HG02885 (cell line): ENCODE data around the gene ATP1A4.

Source experiments
- ATAC-seq: cut with Tn5 transposase; IDR thresholded peaks from one replicate; pipeline ENCODE4 v1.9.1; 2021; ENCODE audit warnings: mild to moderate bottlenecking; ENCODE audit not compliant: unreplicated experiment, poor library complexity

ATP1A4 gene

DNA sequence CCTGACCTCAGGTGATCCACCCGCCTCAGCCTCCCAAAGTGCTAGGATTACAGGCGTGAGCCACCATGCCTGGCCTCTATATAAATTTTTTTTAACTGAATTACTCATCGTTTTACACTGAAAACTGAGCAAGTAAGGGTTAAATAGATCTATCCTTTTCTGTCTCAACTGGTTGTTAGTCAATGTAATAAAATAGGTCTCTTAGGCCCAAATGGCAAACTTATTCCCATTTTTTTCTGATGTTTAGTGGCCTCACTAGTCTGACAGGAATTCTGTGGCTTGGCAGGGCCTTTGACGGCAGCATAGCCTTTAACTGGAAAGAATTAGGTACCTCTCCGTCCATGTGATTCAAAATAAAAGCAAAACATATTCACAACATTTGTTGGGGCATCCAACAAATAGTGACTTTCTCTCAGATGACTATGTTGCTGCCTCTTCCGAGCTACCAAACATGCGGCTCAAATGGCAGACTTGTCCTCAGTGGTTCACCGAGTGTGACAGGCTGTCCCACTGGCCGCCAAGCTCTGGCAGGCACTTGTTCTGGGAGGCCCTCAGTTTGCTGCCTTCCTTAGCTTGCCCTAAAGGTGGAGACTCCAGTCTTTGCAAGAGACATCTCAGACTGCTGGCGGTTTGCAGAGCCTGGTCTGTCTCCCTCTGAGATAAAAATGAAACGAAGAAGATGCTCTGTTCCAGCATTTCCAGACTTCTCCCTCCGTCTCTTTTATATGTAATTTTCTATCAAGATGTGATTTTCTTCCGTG, 17.4 kb downstream of the ATP1A4 start:
- no peak for ATAC-seq

DNA sequence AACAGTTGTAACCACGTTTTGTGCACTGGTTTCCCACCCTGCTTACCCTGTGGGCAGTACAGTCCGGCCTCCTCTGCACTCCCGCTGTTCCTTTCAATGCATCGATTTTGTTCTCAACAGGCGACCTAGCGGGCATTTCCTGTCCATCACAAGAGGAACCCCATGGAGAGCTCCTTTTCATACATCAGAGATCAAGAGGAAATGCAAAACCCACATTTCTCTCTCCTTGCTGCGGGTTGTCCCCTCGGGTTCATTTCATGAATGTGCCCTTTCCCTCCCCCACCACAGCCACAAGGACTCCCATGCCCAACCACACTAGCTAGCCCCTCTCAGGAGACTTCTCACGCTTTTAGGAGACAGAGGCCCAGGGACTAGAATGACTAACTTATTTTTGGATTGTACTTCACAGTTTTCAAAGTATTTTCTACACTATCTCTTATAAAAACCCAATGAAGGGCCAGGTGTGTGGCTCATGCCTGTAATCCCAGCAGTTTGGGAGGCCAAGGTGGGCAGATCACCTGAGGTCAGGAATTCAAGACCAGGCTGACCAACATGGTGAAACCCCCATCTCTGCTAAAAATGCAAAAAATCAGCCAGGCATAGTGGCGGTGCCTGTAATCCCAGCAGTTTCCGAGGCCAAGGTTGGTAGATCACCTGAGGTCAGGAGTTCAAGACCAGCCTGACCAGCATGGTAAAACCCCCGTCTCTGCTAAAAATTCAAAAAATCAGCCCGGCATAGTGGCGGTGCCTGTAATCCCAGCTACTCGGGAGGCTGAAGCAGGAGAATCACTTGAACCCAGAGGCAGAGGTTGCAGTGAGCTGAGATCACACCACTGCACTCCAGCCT, 18.4 kb downstream of the ATP1A4 start:
- peak; percentile 58 for ATAC-seq

GRCh38 chr1:160171354-160171753, 20.0 kb downstream of the ATP1A4 start:
- no peak for ATAC-seq

DNA sequence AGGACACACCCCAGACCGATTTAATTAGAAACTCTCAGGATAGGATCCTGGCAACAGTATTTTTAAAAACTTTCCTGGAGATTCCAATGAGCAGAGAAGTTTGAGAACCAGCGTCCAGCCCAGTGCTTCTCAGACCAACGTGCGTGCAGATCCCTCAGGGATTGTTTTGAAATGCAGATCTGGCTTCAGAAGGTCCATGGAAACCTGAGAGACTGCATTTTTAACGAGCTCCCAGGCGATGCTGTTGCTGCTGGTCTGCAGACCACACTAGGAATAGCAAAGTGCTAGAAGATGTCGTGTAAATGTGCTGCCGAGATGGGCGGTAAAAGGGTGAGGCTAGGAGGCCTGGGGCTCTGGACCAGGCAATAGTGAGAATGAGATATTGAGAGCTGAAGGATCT, 20.6 kb downstream of the ATP1A4 start:
- ATAC-seq, result no peak

DNA sequence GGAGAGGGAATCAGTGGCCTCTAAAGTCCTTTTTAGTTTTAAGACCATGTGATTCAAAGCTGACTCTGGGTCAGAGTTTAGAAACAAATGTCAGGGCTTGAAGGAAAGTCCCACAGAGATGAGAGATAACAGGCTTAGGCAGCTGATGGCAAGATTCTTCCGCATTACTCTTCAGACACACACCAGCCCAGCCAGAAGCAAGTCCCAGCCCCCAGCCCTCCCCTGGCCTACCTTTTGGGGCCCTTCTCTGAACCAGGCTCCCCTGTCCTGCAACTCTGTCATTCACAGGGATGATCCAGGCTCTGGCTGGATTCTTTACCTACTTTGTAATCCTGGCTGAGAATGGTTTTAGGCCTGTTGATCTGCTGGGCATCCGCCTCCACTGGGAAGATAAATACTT, 25.8 kb downstream of the ATP1A4 start:
- ATAC-seq, result no peak

DNA sequence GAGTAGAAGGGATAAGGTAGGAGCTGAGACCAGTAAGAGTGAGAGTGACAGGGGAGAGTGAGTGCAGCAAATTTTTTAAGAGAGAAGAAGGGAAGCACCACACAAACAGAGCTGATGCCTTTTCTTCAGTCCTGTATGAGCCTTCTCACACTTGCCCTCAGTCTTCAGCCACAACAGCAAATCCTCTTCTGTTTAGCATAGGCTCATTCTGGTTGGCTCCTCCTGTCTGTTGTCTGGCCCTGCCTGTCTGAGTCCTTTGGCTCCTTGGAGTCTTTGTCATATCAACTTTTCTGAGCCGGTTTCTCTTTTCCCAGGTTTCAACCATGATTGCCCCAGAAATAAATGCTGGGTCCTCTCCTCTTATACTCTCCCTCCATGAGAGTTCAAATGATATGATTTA, 26.3 kb downstream of the ATP1A4 start:
- no peak for ATAC-seq

GRCh38 chr1:160178731-160179130, 27.3 kb downstream of the ATP1A4 start:
- ATAC-seq, result no peak

DNA sequence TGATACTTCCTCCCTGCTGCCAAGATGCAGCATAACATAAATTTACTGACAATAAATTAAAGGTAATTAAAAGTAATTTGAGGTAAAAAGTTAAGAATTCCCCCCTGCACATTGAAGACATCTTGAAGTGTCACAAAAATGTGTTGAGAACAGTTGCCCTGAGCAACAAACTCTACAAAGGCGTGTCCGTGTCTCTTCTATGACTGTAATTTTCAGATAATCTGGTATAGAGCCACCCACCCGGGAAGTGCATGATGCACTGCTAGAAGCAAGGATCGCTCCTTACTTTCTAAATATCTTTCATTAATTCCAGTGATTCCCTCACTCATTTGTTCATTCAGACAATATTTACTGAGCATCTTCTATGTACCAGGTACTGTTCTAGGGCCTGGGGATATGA, 27.9 kb downstream of the ATP1A4 start:
- no peak for ATAC-seq

- no peak for ATAC-seq
Observed at GRCh38 chr1:160186246-160186645, 34.8 kb downstream of the ATP1A4 start.

DNA sequence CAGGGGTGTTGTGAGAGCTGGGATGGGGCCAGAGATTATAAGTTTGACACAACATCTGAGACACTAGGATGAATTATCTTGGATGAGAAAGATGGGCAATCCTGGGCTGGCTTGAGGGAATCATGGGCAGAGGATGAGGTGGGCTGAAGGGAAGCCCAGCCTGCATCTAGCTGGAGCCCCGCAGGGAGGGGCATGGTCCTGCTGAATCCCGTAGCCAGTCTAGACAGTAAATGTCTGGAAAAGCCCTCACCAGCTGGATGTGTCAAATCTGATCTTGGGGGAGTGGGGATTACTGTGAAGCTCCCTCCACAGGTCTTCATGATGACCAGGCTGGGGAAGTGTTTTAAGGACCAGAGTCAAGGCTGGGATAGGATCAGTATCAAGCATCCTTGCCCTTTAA, 35.3 kb downstream of the ATP1A4 start:
- ATAC-seq, result no peak

GRCh38 chr1:160187407-160187806, 36.0 kb downstream of the ATP1A4 start:
- no peak for ATAC-seq

- no peak for ATAC-seq
Observed at GRCh38 chr1:160188341-160188740, 36.9 kb downstream of the ATP1A4 start.

DNA sequence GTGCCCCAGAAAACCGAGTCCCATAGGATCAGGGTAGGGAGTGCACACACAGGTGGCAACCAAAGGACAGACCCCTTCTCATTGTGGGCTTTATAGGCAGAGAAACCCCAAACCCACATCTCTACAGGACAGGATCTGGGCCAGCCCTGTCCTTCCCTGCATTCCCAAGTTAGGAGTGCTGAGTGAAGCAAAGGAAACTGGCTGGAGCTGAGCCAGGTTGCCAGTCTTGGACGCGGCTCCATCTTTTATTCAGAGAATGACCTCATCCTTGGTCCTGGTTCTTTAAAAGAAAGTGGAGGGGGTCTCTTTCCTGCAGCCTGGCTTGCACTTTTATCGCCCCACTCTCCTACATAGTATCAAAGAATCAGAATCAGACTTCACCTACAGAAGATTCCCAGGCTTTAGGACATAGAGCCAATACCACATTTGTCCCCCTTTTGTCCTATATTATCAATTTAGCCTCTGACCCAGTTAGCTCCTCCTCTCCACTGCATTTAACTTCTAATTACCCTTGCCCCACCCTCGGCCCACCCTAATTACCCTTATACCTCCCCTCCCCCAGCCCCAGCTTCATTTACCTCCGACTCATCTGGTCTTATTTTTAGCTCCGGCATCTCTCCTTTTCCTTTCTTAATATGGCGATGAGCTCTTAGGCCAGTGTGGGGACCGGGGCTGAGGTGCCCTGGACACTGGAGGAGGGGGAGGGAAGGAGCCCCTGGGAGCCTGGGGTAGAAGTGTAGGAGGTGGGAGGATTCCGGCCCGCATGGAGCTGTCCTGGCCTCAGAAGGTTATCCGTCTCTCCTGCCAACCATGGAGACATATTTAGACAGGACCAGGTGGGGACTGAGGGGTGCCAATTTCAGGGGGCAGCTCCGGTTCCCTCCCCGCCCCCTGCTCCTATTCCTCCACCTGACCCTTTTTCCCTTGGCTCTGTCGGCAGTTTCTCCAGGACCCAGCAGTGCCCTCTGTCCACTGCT, 38.5 kb downstream of the ATP1A4 start, which contains the start of gene CASQ1:
Gene CASQ1 (plus strand): TSS at position 927 of the 977 bp plus-strand sequence. CDS start 177 bp downstream, outside the sequence.
- no peak for ATAC-seq

DNA sequence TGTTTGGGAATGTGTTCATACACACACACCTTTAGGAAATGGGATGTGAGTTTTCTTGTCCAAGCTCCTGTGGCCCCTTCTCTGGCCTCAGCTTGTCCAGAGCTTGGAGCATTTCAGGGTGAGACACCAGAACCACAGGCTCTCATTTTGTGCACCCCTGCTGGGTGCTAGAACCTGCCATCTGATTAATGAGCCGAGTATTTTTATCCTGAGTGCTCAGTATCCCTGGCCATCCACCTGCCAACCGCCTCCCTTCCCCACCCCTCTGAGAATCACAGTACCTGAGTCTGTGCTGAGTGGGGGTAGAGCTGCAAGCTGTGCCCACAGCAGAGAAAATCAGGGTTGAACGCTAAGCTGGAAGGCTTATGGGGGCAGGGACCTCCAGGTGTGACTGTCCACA, 40.4 kb downstream of the ATP1A4 start:
- no peak for ATAC-seq

DNA sequence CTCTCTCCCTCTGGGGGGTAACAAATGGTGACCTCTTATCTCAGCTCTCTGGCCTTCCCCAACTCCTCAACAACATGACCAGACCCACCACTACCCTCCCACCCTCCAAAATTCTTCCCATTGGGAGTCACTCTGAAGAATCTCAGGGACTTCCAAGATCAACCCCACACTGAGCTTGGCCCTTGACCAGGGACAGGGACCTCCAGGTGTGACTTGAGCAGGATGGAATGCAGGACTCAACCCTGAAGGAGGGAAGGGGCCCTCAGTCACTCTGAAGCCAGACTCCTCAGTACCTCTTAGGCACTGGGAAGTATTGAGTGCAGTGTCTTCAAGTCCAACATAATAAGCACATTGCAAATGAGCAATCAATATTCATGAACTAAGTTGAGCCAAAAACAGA, 40.8 kb downstream of the ATP1A4 start:
- ATAC-seq, result no peak

DNA sequence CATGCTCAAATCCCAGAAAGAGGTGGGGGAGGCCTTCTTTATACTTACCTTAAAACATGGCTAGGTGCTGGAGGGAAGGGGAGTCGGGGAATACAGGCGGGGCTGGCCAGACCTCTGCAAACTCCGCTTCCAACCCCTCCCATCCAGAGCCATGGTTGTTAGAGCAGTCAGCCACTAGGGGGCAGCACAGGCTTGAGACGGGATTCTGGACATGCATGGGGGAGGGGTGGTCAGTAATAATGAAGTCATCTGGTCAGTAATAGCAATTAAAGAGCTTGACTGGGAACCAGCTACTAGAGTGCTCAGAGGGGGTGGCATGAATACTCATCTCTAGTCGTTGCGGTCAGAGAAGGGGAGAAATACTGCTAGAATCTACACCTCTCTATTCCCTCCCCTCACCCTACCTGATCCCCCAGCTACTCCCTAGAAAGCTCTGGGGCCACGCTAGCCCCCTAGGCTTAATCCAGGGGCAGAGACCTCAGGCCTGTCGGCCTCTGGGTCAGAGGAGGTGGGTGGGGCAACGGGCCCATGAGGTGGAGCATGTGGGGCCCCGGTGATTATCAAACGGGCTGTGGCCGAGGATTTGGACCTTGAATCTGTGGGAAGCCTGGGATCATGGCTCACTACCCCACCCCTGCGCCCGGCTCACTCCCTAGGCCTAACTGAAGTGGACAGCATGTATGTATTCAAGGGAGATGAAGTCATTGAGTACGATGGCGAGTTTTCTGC, 41.9 kb downstream of the ATP1A4 start:
- peak; percentile 68 for ATAC-seq

GRCh38 chr1:160193832-160194736, 42.7 kb downstream of the ATP1A4 start:
- no peak for ATAC-seq

DNA sequence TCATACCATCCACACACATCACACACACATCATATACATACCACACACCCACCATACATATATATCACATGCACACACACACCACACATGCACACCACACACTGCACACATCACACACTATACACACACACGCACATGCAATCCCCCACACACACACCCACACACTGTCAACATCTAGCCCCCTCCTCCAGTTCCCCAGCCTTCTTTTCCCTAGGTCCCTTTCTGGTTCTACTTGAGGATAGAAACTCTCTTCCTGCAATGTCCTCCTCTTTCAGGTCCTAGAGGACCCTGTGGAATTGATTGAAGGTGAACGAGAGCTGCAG, 43.3 kb downstream of the ATP1A4 start:
- ATAC-seq, result no peak

DNA sequence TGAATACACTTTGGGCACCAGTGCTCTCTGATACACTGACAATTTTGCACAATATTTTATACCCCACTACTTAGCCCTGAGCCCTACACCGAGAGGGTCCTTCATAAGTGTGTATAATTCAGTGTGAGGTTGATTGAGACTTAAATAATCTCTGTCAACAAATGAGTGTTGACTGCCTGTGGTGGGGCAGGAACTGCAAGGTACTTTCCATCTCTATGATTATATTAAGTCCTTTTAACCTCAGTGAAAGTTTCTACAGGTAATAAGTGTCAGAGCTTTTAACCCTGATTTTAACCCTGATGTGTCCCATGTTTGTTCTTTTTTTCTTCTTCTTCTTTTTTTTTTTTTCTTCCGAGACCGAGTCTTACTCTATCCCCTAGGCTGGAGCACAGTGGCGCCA, 44.7 kb downstream of the ATP1A4 start:
- no peak for ATAC-seq
